HL-60/S4 (cell line): ENCODE results near the gene CBLB.

Experiments used
- in situ Hi-C: fragments of 300-500 bp; cut with MboI; formaldehyde crosslinking; loops from 2 replicates; pipeline ENCODE4 v1.14.3; 2022; ENCODE audit warnings: low sequenced_read_pairs

CBLB gene

DNA sequence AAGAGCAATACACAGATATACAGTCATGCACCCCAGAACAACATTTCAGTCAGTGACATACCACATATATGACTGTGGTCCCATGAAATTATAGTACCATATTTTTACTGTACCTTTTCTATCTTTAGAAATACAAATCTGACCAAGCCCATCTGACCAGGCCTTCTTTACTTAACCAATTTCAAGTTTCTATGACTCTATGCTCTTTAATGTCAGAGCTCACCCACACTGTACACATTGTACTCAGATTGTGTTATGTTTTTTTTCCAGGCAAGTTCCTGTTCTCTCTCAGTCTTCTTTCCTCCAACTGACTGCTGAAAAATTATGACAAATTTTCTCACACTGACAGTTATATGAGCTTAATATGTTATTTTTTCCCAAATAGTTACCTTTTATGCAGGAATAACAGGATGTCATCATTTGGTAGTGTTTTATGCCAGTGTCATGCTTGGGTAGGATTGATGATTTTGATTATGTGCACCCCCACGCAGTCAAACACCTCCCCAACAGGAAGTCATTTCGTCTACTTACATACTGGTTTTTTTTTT, 8.0 kb upstream of the CBLB start:
- in situ Hi-C loops, result no loop called here

DNA sequence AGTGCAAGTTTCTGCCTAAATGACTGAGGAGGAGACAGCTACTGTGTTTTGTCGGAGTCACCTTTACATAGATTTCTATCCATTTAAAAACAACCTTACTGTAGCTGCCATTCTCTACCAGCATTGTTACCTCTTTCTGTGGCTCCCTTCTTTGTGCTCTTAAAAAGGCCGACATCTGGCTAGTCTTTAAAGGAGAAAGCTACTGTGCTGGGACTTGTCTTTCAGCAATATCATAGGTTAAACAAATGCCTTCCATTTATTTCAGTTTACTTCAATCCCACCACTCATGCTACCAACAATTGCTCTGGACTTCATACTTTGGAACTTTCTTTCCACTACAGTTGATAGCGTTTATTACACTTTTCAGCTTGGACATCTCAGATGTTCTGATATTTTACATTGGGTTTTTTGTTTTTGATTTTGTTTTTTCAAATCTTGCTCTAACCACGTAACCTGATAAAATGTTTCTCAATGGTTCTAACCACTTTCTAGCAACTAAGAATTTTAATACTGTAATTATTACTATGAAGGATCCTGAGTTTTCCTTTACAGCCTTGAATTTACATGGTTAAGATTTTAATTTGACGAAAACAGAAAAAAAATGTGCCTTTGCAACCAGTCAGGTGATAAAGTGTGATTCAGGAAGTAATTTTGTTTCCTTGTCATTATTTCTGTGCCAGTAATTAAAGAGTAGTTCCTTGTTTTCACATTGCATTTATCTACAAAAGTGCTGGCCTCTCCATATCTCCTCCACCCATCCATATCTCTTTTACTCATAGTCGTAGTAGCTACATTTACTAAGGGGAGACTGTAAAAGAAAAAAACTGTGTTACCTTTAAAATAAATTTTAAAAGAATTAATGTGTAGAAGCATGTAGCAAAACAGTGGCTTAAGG, 1.3 kb upstream of the CBLB start:
- in situ Hi-C loops, result no loop called here

DNA sequence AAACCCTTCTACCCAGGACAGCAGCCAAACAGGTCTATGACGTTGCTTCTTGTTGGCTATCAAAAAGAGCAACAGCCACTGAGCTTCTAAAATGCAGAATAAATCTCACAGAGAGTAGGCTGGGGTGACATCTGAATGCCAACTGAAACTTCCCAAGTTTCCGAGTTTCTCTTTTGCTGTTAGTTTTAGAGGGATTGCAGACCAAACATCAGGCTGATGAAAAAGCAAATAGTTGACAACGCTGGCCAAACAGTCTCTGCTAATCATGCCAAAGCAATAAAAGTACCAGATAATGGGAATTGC, 670 bp upstream of the CBLB start:
- in situ Hi-C loops, result no loop called here

DNA sequence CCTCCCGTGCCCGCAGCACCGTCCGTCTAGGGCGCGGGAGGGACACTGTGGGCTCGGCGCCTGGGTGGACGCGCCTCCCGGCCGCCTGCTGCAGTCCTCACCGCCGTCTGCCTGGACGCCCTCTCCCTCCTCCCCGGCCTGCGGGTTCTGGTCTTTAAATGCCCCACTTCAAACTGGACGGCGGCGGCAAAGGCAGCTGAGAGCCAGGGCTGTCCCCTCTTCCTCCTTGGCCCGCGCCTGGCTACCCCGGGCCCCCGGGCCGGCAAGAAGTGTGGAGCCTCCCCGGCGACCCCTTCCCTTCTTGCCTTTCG, 426 bp downstream of the CBLB start:
- in situ Hi-C loops, result no loop called here

DNA sequence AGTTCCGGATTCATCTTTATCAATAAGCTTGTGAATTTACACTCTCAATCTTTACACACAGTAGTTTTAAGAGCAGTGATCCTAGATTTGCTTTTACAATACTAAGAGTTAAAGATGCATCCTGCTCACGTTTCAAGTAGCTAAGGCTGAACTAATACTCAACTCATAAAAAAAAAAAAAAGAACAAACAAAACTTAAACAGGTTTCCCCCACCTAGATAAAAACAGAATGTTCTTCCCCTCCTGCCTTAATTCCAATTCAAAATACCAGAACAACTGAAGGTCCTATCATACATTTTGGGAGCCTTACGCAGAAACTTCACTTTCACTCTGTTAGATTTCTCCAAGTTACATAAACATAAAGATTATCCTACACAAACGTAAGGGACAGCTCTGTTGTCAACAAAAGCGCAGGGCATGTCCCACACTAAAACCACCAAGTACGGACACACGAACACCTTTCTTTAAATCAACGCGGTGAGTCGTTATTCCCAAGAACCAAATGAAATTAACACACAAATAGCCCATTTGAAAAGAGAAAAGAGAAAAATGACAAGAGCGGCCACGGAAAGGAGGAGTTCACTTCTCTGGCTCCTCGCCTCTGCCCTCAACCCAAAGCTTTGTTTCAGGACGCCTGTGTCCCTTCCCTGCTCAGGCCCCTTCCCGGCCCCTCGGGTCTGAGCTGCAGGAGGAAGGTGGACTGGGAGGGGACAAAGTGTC, 941 bp downstream of the CBLB start:
- in situ Hi-C loops, result no loop called here

DNA sequence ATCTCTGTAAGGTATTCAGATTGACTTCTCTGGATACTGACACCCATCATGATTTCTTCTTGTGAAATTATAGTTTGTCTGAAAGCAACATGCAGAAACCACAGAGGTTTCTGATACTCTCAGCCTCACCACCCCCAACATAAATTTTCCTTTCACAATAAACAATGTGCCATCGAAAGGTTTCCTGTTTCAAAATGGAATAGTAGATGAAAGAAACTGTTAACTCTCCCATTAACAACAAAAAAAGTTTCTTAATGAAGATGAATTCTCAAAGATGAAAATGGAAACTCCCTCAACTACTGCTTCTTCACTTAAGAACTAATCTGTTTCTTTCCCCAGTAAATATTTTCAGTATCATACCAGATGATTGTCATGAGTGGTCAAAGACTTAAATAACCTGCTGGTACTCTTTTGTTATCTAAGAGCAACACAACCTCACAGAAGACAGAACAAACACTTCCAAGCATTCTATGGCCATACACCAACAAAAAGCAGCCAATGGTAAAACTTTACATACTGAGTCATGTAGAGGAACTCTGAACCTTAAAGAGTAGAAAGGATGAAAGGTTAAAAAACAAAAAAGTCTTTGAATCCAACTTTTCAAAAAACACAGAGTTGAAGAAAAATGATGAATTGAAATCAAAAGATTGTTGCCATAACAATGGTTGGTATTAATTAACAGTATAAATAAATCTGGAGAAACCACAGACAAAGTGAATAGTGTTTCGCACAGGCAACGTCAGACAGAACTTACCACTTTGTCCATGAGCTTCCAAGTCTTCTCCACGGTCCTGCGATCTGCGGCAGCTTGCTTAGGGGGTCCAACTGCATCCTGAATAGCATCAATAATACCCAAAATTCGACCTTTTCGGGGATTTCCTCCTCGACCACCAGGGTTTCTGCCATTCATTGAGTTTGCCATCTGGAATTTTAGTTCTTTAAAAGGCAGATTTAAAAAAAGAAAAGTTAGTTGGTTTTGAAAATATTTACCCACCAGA, 1.9 kb downstream of the CBLB start:
- in situ Hi-C loops, result no loop called here

DNA sequence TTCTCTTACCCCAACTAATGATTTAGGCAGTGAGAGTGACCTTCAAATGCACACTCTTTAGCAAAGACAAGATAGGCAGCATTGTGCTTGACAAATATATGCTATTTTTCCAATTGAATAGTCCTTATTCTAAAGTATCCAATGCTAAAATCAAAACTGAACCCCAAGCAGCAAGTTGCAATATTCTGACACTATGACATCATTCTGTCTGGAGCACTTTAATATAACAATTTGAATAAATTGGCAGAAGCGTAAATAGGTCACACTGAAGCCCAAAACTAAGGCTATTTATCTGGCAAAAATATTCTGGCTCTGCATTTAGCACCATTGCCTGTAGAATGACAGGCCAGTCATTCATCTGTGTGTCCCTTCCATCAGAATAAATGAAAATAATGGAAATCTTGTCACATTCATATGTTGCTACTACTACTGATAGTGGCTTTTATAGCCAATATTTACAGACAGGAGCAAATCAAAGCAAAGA, 2.9 kb downstream of the CBLB start:
- in situ Hi-C loops, result no loop called here

DNA sequence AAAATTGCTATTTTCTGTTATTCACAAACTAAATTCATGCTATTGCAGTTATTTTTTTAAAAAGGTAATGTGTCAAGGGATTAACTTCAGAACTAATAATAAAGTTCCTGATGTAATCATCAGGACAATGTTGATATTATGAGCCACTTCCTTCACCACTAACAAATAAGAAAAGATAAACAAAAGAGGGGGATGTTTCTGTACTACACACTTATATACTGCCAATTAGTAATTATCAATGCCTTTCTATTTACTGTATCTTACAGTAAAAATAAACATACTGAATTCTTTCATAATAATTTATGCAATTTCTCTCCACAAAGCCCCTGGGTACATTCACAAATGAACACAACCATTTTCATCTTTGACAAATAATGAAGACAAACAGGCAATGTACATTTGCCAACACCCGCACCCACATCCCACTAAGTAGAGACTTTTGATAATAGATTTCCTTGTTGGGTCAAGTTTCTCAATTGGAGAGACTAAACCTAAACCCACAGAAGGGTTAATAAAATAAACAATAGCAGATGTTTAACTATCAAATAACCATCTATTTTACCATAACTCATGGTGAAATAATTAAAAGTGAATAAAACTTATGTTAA, 3.7 kb downstream of the CBLB start:
- in situ Hi-C loops, result no loop called here

DNA sequence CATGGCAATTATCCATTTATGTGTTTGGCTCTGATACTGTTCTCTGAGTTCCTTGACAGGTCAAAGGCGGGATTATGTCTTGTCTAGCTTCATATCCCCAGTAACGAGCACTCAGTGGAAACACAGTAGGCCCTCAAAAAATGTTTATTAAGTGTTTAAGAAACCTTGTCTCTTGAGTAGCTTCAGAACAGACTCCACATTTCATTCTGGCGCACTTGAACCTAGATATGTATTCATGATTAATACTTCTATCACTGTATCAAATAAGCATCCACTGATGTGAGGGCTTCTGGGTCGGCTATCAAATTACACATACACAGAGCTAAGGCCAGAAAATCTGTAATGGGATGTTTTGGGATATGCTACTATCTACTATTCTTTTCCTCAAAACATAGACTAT, 4.6 kb downstream of the CBLB start:
- in situ Hi-C loops, result no loop called here

DNA sequence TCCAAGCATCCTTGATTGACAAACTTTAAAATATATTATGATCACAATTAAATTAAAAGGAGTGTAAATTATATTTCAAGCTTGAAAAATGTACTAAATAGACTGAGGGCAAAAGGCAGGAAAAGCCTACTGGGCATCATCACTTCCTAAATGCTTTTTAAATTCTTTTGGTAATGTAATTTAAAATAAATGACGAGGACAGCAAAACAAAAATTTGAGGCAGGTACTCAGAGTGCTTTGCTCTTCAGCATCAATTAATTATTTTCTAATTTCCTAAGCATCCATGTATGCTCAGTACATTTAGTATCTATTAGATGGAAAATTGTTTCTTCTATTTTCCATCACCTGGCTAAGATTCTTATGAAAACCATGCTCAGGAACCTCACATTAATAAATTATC, 5.2 kb downstream of the CBLB start:
- in situ Hi-C loops, result no loop called here

DNA sequence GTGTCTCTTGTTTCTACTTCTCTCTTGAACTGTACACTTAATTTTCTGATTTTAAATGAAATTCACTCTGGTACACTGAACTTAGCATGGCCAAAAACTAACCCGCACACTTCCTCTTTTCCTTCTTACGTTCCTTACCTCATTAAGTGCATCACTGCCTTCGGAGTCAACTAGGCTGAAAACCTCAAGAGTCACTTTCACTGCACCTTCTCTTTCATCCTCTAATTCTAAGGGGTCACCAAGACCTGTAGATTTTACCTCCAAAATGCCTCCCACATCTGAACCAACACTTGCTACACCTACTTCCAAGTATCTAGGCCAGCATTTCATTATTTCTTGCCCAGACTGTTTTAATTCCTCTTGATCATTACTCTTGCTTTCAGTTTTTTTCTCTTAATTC, 6.6 kb downstream of the CBLB start:
- in situ Hi-C loops, result no loop called here

DNA sequence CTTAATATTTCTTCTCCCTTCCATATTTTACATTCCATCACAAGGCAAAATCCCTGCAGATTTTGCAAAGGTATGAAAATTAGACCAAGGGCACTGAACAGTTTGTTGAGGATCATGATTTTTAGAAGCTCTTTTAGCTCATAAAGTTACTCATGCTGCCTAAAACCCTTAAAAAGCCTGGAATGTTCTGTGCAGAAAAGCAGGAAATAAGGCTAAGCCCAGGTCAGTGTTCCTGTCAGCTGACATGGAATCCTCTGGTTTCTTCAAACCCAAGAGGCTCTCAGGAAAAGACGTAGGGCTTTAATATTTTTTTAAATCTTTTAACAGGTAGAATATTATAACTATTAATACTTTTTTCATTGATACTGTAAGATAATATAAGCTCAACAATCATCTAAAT, 8.2 kb downstream of the CBLB start:
- in situ Hi-C loops, result no loop called here

DNA sequence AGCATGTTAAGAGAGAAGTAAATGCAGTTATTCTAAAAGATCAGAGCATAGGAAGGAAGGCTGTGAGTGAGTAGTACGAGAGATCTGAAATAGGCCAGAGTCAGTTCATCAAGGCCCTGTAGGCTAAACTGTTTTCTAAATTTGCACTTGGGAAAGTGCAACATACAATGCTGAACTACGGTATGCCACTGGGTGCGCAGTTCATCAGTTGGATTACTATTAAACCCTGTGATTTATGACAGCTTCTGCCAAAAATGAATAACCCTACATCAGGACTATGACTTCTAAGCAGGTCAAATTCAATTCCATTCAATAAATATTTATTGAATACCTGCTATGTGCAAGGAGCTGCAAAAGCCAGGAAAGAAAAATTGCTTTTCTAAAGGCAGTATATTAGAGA, 10.8 kb downstream of the CBLB start:
- in situ Hi-C loops, result no loop called here

DNA sequence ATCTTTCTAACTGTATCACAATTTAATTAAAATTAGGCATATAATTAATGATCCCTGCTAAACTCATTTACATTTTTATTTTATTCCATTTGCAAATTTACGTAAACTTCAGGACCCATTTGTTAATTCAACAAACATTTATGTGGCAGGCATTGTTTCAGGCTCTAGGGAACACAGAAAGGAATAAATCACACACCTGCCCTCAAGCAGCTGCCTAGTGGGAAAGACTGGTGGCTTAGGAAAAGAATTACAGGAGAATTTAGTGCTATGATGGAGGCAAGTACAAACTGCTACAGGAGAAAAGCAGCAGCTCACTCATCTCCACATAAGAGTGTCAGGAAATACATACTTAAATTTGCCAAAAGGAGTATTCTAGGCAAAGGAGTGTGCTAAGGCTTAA, 11.2 kb downstream of the CBLB start:
- in situ Hi-C loops, result no loop called here

DNA sequence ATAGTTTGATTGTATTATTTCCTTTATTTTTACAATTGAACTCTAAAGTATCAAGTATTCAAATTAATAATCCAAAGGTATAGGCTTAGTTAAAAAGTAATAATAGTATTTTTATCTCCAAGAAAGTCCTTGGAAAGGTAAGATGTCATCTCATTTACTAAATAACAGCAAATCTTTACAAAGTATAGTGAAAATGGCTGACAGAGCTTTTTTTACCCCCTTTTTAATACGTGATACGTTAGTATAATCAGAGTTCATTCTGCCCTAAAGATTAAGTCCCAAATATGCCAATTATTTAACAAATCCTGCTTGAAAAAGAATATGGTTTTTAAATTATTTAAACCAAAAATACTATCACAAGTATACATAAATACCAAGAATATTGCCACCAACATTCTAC, 12.2 kb downstream of the CBLB start:
- in situ Hi-C loops, result no loop called here

DNA sequence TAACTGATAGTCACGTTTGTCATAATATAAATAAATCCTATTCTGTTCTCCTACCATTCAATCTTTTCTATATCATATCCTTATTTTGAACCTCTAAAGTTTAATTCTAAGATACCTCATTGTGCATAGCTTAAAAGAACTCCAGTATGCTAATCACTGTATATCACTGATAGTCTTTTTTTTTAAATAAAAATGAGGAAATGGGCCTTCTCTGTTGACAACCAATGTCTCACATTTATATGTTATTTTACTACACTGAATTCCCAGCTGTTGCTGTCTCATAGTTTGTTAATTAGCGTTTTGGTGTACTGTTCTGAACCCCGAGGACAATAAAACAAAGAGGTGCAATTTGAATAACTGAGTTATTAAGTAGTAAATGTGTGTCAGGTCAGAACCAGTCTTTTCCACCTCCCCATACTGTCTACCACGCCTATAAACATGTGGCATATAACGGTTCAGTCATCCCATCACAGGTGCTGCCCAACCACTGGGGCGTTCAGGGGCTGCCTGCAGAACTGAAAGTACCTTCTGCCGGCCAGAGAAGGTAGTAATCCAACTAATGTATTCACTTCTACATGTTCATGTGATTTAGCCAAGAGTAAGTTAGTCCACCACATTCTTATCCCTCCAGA, 14.9 kb downstream of the CBLB start:
- in situ Hi-C loops, result no loop called here

DNA sequence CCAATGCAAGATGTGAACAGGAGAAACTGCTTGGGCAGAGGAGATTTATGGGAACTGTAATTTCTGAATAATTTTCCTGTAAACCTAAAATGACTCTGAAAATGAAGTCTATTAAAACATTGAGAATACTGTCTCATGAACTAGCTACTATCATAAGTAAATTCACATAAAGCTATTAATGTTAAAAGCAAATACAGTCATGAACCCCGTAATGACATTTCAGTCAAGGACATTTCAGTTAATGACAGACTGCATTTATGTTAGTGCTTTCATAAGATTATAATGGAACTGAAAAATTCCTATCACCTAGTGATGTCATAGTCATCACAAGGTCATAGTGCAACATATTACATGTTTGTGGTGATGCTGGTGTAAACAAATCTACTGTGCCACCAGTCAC, 17.2 kb downstream of the CBLB start:
- in situ Hi-C loops, result no loop called here

DNA sequence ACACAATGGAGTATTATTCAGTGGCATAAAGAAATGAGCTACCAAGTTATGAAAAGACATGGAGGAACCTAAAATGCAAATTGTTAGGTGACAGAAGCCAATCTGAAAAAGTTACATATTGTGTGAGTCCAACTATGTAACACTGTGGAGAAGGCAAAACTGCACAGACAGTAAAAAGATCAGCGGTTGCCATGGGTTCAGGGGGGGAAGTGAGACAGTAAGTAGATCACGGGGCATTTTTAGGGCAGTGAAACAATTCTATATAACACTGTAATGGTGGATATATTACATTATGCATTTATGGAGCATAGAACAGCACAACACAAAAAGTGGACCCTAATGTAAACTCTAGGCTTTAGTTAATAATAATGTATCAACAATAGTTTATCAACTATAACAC, 17.6 kb downstream of the CBLB start:
- in situ Hi-C loops, result no loop called here

DNA sequence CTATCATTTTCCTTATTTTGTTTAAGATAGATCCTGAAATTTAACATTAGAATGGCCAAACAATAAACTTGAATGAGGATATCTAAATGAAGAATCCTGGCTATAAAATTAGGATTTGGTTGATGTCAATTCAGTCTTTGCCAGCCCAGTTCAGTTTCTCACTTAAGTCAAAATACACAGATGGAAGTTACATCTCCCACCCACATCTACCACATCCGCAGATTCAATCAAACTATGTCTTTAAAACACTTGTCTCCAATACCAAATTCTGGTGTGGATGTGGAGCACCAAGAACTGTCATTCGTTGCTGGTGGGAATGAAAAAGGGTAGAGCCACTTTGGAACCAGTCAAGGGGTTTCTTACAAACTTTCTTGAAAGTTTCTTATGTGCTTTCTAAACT, 18.2 kb downstream of the CBLB start:
- in situ Hi-C loops, result no loop called here

DNA sequence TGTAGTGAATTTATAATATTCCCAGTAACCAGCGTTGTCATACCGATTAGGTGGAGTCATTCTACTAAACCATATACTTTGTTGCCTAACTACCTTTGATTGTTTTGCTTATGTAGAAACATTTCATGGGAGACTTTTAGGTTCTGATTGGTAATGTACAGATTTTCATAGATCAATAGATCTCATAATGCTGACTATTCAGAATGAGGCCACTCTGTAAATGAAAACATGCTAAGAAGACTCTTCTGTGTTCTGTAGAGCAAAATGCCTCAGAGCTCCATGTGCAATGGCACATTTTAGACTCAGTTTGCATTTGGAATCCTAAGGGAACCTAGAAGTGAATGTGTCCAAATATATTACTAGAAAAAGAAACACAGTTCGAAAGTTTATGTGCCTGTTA, 20.0 kb downstream of the CBLB start:
- in situ Hi-C loops, result no loop called here
